HEK293 (cell line): ENCODE data around the gene SPECC1L.

Source experiments
- CTCF ChIA-PET: fragments of 350-600 bp; formaldehyde crosslinking; extraction: SDS; loops from one replicate; lab custom pipeline; 2021; ENCODE audit warnings: antibody characterized with exemption; lab: Yijun Ruan, JAX
- POLR2A ChIA-PET: fragments of 300-600 bp; formaldehyde crosslinking; extraction: SDS; loops from one replicate; lab custom pipeline; 2020; ENCODE audit warnings: antibody characterized with exemption, inconsistent platforms; lab: Yijun Ruan, JAX
- H3K27ac ChIP-seq: fragments of 200-500 bp; sonication (Bioruptor generic); 2 replicates; pipeline ENCODE4 v1.5.1; 2014; ENCODE audit warnings: low read depth, low read length, control low read depth, inconsistent platforms; ENCODE audit errors: extremely low read depth
- H3K36me3 ChIP-seq, 2 experiments: fragments of 200-500 bp in 1 of 2; sonication (Bioruptor generic) in 1 of 2; 1 replicate in 1 of 2; 2 replicates in 1 of 2; pipeline ENCODE4 v1.5.1; 2014 to 2017; ENCODE audit warnings: inconsistent platforms in 2 of 2, low read length in 2 of 2; ENCODE audit not compliant: control insufficient read depth in 2 of 2, insufficient read depth in 1 of 2
- H3K4me1 ChIP-seq: fragments of 200-500 bp; sonication (Bioruptor generic); 2 replicates; pipeline ENCODE4 v1.5.1; 2014; ENCODE audit warnings: mild to moderate bottlenecking, low read length, inconsistent platforms; ENCODE audit not compliant: control insufficient read depth, insufficient read depth
- H3K4me3 ChIP-seq: 2 replicates; pipeline ENCODE4 v1.5.1; 2011; ENCODE audit warnings: low read depth, mild to moderate bottlenecking, control low read depth, low read length, moderate library complexity
- H3K9me3 ChIP-seq: fragments of 200-500 bp; sonication (Bioruptor generic); 2 replicates; pipeline ENCODE4 v1.5.1; 2014; ENCODE audit warnings: low read depth, low read length, inconsistent platforms; ENCODE audit not compliant: control insufficient read depth, insufficient read depth
- EGR2 ChIP-seq: fragments of 450-650 bp; formaldehyde crosslinking; IDR thresholded peaks from 2 replicates; pipeline ENCODE4 v1.5.1; 2016; ENCODE audit warnings: low read depth, missing biosample characterization, missing genetic modification characterization
- MYNN ChIP-seq: fragments of 450-650 bp; formaldehyde crosslinking; IDR thresholded peaks from 2 replicates; pipeline ENCODE4 v1.5.1; 2016; ENCODE audit warnings: missing biosample characterization, missing genetic modification characterization, borderline replicate concordance
- SP3 ChIP-seq: fragments of 450-650 bp; formaldehyde crosslinking; IDR thresholded peaks from 2 replicates; pipeline ENCODE4 v1.5.1; 2016; ENCODE audit warnings: missing biosample characterization, missing genetic modification characterization
- ZBTB1 ChIP-seq: fragments of 450-650 bp; formaldehyde crosslinking; IDR thresholded peaks from 2 replicates; pipeline ENCODE4 v1.5.1; 2016; ENCODE audit warnings: missing biosample characterization, missing genetic modification characterization
- ZBTB7A ChIP-seq: fragments of 450-650 bp; formaldehyde crosslinking; IDR thresholded peaks from 2 replicates; pipeline ENCODE4 v1.5.1; 2016; ENCODE audit warnings: low read depth, missing biosample characterization, missing genetic modification characterization
- ZBTB8A ChIP-seq: fragments of 450-650 bp; formaldehyde crosslinking; IDR thresholded peaks from 2 replicates; pipeline ENCODE4 v1.5.1; 2016; ENCODE audit warnings: missing biosample characterization, missing genetic modification characterization
- ZFP69B ChIP-seq: fragments of 450-650 bp; formaldehyde crosslinking; IDR thresholded peaks from 2 replicates; pipeline ENCODE4 v1.5.1; 2016; ENCODE audit warnings: missing biosample characterization, missing genetic modification characterization
- ZNF114 ChIP-seq: fragments of 450-650 bp; formaldehyde crosslinking; IDR thresholded peaks from 2 replicates; pipeline ENCODE4 v1.5.0; 2017; ENCODE audit warnings: missing biosample characterization, missing genetic modification characterization
- ZNF121 ChIP-seq: fragments of 450-650 bp; formaldehyde crosslinking; IDR thresholded peaks from 2 replicates; pipeline ENCODE4 v1.5.1; 2016; ENCODE audit warnings: missing biosample characterization, missing genetic modification characterization
- ZNF133 ChIP-seq: fragments of 450-650 bp; formaldehyde crosslinking; IDR thresholded peaks from 2 replicates; pipeline ENCODE4 v1.5.1; 2016; ENCODE audit warnings: missing biosample characterization, missing genetic modification characterization
- ZNF155 ChIP-seq: fragments of 450-650 bp; formaldehyde crosslinking; IDR thresholded peaks from 2 replicates; pipeline ENCODE4 v1.5.1; 2016; ENCODE audit warnings: missing biosample characterization, missing genetic modification characterization
- ZNF169 ChIP-seq: fragments of 450-650 bp; formaldehyde crosslinking; IDR thresholded peaks from 2 replicates; pipeline ENCODE4 v1.5.1; 2016; ENCODE audit warnings: missing biosample characterization, missing genetic modification characterization
- ZNF214 ChIP-seq: fragments of 450-650 bp; formaldehyde crosslinking; IDR thresholded peaks from 2 replicates; pipeline ENCODE4 v1.5.1; 2017; ENCODE audit warnings: missing biosample characterization, mild to moderate bottlenecking, missing genetic modification characterization, borderline replicate concordance
- ZNF292 ChIP-seq: fragments of 450-650 bp; formaldehyde crosslinking; IDR thresholded peaks from 2 replicates; pipeline ENCODE4 v1.5.1; 2016; ENCODE audit warnings: low read depth, missing biosample characterization, missing genetic modification characterization, borderline replicate concordance
- ZNF394 ChIP-seq: fragments of 450-650 bp; formaldehyde crosslinking; IDR thresholded peaks from 2 replicates; pipeline ENCODE4 v1.5.1; 2016; ENCODE audit warnings: missing biosample characterization, missing genetic modification characterization, mild to moderate bottlenecking, moderate library complexity, borderline replicate concordance
- ZNF426 ChIP-seq: fragments of 450-650 bp; formaldehyde crosslinking; IDR thresholded peaks from 2 replicates; pipeline ENCODE4 v1.5.1; 2017; ENCODE audit warnings: missing biosample characterization, missing genetic modification characterization, mild to moderate bottlenecking, inconsistent platforms, moderate library complexity
- ZNF514 ChIP-seq: fragments of 450-650 bp; formaldehyde crosslinking; IDR thresholded peaks from 2 replicates; pipeline ENCODE4 v1.5.1; 2016; ENCODE audit warnings: missing biosample characterization, missing genetic modification characterization
- ZNF560 ChIP-seq: fragments of 450-650 bp; formaldehyde crosslinking; IDR thresholded peaks from 2 replicates; pipeline ENCODE4 v1.5.1; 2017; ENCODE audit warnings: missing biosample characterization, missing genetic modification characterization, borderline replicate concordance
- ZNF585B ChIP-seq: fragments of 450-650 bp; formaldehyde crosslinking; IDR thresholded peaks from 2 replicates; pipeline ENCODE4 v1.5.1; 2016; ENCODE audit warnings: missing biosample characterization, missing genetic modification characterization
- ZNF600 ChIP-seq: fragments of 450-650 bp; formaldehyde crosslinking; IDR thresholded peaks from 2 replicates; pipeline ENCODE4 v1.5.1; 2016; ENCODE audit warnings: missing biosample characterization, missing genetic modification characterization
- ZNF837 ChIP-seq: fragments of 450-650 bp; formaldehyde crosslinking; IDR thresholded peaks from 2 replicates; pipeline ENCODE4 v1.5.1; 2016; ENCODE audit warnings: missing biosample characterization, missing genetic modification characterization
- TF ChIP-seq, protein P1 (sequence below): fragments of 450-650 bp; formaldehyde crosslinking; IDR thresholded peaks from 2 replicates; pipeline ENCODE4 v1.5.1; 2016; ENCODE audit warnings: missing biosample characterization, missing genetic modification characterization
- TF ChIP-seq, protein P2 (sequence below): fragments of 450-650 bp; formaldehyde crosslinking; optimal IDR thresholded peaks from 2 replicates; pipeline ENCODE3; 2016; ENCODE audit warnings: missing biosample characterization, mild to moderate bottlenecking, missing genetic modification characterization
- TF ChIP-seq, protein P3 (sequence below): IDR thresholded peaks from 2 replicates; pipeline ENCODE4 v1.6.1; 2011; ENCODE audit warnings: mild to moderate bottlenecking, low read depth, low read length, borderline replicate concordance

The SPECC1L gene

DNA sequence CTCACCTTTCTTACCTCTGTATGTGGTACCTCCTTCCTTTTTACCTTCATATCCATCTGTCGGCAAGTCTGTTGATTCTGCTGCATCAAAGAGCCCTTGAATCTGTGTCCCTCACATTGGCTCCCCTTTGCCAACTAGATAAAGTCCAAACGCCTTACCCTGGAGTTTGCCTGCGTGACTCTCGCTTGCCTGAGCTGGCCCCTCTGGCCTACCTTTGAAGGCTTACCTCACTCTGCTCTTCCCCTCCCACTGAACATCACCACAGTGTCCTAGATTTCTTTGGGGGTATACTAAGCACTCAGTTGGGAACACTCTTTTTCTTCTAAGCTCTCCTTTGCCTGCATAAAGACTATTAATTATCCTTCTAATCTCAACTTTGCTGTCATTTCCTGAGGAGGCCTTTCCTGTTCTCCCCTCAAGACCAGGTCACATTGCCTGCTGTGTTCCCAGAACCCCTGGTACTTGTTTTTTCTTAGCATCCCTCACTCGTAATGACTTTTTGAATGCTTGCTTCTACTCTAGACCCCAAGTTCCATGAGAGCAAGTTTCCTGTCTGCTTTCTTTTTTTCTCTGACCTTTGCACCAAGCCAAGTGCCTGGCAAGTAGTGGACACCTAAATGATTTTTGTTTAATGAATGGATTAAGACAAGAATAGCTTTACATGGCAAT lies 89.0 kb downstream of the SPECC1L start:
- peaks cover 29 to 54% of the 10 kb centered on the region in 2 experiments; a peak in 2 of 3 replicates for H3K36me3 ChIP-seq
- no peaks in the 10 kb centered on the region for H3K9me3 ChIP-seq
- no peak overlapping the region for H3K27ac ChIP-seq
- CTCF ChIA-PET = interaction anchor here (1.0 kb wide), 1 partner anchor 43 kb away, joined by 3 read pairs; no protein-coding TSS in a partner anchor
- H3K4me1 ChIP-seq = peaks cover 24% of the 10 kb centered on the region
- no peak for TF ChIP-seq ZNF600 (tag by site-specific recombination)
- no peak for TF ChIP-seq ZBTB7A (tag by site-specific recombination)
- TF ChIP-seq, protein P1, sequence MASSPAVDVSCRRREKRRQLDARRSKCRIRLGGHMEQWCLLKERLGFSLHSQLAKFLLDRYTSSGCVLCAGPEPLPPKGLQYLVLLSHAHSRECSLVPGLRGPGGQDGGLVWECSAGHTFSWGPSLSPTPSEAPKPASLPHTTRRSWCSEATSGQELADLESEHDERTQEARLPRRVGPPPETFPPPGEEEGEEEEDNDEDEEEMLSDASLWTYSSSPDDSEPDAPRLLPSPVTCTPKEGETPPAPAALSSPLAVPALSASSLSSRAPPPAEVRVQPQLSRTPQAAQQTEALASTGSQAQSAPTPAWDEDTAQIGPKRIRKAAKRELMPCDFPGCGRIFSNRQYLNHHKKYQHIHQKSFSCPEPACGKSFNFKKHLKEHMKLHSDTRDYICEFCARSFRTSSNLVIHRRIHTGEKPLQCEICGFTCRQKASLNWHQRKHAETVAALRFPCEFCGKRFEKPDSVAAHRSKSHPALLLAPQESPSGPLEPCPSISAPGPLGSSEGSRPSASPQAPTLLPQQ (tag by site-specific recombination) = no peak
- TF ChIP-seq ZNF214 (tag by site-specific recombination) = no peak
- no peak for TF ChIP-seq ZNF585B (tag by site-specific recombination)
- no peak for TF ChIP-seq ZNF114 (tag by site-specific recombination)
- no peak for TF ChIP-seq ZNF837
- TF ChIP-seq ZNF560 (tag by site-specific recombination) = no peak
- TF ChIP-seq ZBTB8A (tag by site-specific recombination) = no peak
- TF ChIP-seq ZNF169 = no peak
- TF ChIP-seq EGR2 (tag by site-specific recombination) = no peak
- POLR2A ChIA-PET = no interaction called here
- no peak overlapping the region for H3K4me3 ChIP-seq

DNA sequence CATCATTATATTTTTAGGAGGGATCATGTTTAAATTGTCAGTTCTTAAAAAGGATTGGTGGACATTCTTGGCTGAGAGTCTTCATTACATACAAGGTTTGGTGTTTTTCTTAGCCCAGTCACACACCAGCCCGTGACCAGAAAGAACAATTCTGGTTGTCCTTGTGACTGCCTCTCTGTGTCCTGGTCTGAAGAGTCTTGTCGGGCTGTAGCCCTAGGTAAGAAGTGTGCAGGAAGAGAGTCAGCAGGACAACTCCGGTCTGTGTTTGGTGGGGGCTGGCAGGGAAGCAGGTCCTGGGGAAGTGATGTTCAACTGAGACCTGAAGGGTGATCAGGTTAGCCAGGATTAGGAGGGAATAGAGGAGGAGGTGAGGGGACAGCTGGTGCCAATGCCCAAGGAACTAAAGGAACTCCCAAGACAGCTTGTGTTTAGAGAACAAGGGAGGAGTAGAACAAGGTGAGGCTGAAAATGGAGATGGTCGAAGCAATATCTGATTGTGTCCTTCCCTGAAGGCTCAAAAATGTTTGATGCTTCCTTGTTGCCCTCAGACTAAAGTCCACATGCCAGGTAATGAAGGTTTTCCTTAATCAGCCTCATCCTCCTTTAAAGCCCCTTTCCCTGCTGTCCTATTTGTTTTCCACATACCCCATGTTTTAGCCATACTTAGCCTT lies 91.5 kb downstream of the SPECC1L start:
- TF ChIP-seq ZNF292 (tag by site-specific recombination) = no peak
- TF ChIP-seq ZNF394 (tag by site-specific recombination) = no peak
- no peak for TF ChIP-seq ZNF133 (tag by site-specific recombination)
- peaks cover 23% of the 10 kb centered on the region for H3K4me1 ChIP-seq
- H3K27ac ChIP-seq = no peak overlapping the region
- H3K36me3 ChIP-seq = peaks cover 45 to 69% of the 10 kb centered on the region in 2 experiments
- ChIA-PET POLR2A (no interaction called here), CTCF (interaction anchor here (0.6 to 1.3 kb wide), 2 partner anchors 9 to 162 kb away, joined by 3 read pairs; no protein-coding TSS in a partner anchor)
- H3K4me3 ChIP-seq = no peak overlapping the region
- no peaks in the 10 kb centered on the region for H3K9me3 ChIP-seq

DNA sequence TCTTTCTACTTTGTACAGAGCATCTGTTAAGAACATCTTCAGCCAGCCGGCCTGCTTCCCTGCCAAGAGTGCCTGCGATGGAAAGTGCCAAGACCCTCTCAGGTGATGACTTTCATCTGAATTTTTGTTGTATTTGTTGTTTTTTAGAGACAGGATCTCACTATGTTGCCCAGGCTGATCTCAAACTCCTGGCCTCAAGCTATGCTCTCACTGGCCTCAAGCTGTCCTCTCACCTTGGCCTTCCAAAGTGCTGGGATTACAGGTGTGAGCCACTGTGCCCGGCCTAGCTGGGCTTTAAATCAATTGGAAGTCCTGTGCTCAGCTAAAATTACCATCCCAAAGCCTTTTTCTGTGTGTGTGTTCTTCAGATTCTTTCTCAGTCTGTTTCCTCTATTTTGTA lies 92.6 kb downstream of the SPECC1L start:
- CTCF ChIA-PET = interaction anchor here (0.8 to 1.3 kb wide), 2 partner anchors 11 to 61 kb away, joined by 3 to 9 read pairs; no protein-coding TSS in a partner anchor
- H3K36me3 ChIP-seq = peaks cover 42 to 76% of the 10 kb centered on the region in 2 experiments
- H3K4me3 ChIP-seq = no peak overlapping the region
- TF ChIP-seq ZNF394 (tag by site-specific recombination) (no peak), SP3 (tag by site-specific recombination) (no peak), ZNF121 (tag by site-specific recombination) (peak; percentile 67; the same call in 1 of the 2 replicates)
- TF ChIP-seq, all 188 proteins: peak for 1
- Histone ChIP-seq H3K9me3 (no peaks in the 10 kb centered on the region), H3K4me1 (peaks cover 16% of the 10 kb centered on the region), H3K27ac (no peak overlapping the region)
- POLR2A ChIA-PET = no interaction called here

DNA sequence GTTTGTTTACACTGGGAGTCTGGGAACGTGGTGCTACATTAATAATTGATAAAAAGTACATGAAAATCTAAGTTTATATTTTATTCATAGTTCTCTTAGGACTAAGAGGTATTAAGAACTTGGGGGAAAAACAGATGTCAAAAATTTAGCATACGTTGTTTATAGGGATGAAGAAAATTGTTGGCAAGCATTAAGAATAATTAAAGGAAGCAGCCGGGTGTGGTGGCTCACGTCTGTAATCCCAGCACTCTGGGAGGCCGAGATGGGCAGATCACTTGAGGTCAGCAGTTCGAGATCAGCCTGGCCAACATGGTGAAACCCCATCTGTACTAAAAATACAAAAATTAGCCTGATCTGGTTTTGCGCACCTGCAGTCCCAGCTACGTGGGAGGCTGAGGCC lies 96.1 kb downstream of the SPECC1L start:
- Histone ChIP-seq H3K9me3 (no peaks in the 10 kb centered on the region), H3K4me3 (no peak overlapping the region), H3K36me3 (peaks cover 69 to 94% of the 10 kb centered on the region in 2 experiments), H3K27ac (no peak overlapping the region), H3K4me1 (no peaks in the 10 kb centered on the region)
- ChIA-PET CTCF (no interaction called here), POLR2A (no interaction called here)
- TF ChIP-seq ZNF426 (no peak), MYNN (tag by site-specific recombination) (no peak), ZNF514 (tag by site-specific recombination) (no peak), ZNF155 (no peak), ZBTB1 (tag by site-specific recombination) (no peak), ZFP69B (tag by site-specific recombination) (no peak)
- TF ChIP-seq, protein P2, sequence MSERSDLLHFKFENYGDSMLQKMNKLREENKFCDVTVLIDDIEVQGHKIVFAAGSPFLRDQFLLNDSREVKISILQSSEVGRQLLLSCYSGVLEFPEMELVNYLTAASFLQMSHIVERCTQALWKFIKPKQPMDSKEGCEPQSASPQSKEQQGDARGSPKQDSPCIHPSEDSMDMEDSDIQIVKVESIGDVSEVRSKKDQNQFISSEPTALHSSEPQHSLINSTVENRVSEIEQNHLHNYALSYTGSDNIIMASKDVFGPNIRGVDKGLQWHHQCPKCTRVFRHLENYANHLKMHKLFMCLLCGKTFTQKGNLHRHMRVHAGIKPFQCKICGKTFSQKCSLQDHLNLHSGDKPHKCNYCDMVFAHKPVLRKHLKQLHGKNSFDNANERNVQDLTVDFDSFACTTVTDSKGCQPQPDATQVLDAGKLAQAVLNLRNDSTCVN = no peak
- TF ChIP-seq, protein P3, sequence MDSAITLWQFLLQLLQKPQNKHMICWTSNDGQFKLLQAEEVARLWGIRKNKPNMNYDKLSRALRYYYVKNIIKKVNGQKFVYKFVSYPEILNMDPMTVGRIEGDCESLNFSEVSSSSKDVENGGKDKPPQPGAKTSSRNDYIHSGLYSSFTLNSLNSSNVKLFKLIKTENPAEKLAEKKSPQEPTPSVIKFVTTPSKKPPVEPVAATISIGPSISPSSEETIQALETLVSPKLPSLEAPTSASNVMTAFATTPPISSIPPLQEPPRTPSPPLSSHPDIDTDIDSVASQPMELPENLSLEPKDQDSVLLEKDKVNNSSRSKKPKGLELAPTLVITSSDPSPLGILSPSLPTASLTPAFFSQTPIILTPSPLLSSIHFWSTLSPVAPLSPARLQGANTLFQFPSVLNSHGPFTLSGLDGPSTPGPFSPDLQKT = no peak
